Activated CD8-positive, alpha-beta T cell treated with anti-CD3 and anti-CD28 coated beads for 36 hours (primary cell): ENCODE data around the gene C11orf21. TPM values are rescaled to one million over a fixed set of nuclear protein-coding genes. Genes with fewer than 3 reads are reported as not detected.

Source experiments
- total RNA-seq, 2 experiments: library from RNA; stranded (reverse); gene quantifications; one replicate each; pipeline ENCODE4 v1.2.3, GENCODE V29; 2021

C11orf21 gene
- total RNA-seq, 2 experiments from 2014 or later, result 2.1 to 2.2 TPM

Other genes starting within 250 kb of the C11orf21 start
- 1 to 10 TPM; 8.1 to 8.2 TPM for gene IGF2, start 162.5 kb downstream of the C11orf21 start, total RNA-seq
- gene INS, start 140.7 kb downstream of the C11orf21 start, total RNA-seq, result not detected
- gene TH, start 130.1 kb downstream of the C11orf21 start, total RNA-seq, result not detected
- 1 to 10 TPM; 2.7 to 3.4 TPM for gene ASCL2, start 31.3 kb downstream of the C11orf21 start, total RNA-seq
- gene TSPAN32, start 95 bp upstream of the C11orf21 start, total RNA-seq, result 1 to 10 TPM; 3.1 to 4.9 TPM
- gene CD81, start 75.4 kb upstream of the C11orf21 start, total RNA-seq, result 100 to 1,000 TPM; 133 to 138 TPM
- 10 to 100 TPM; 36.2 to 38.9 TPM for gene TSSC4, start 98.8 kb upstream of the C11orf21 start, total RNA-seq
- gene TRPM5, start 142.6 kb upstream of the C11orf21 start, total RNA-seq, result not detected
- 1 to 10 TPM; 8.7 to 9.5 TPM for gene KCNQ1, start 143.1 kb upstream of the C11orf21 start, total RNA-seq